Activated CD8-positive, alpha-beta memory T cell treated with anti-CD3 and anti-CD28 coated beads for 36 hours (primary cell): ENCODE results near the gene CTNNA2. TPM values are rescaled to one million over a fixed set of nuclear protein-coding genes. Genes with fewer than 3 reads are reported as not detected.

Source experiments
- CTCF ChIA-PET: fragments of 350-600 bp; sonication (Branson Sonifier 250); formaldehyde crosslinking; loops from one replicate; lab custom pipeline; 2021; ENCODE audit warnings: antibody characterized with exemption; lab: Charles Lee
- POLR2A ChIA-PET: fragments of 350-600 bp; sonication (Branson Sonifier 250); formaldehyde crosslinking; loops from one replicate; lab custom pipeline; 2021; ENCODE audit warnings: antibody characterized with exemption; lab: Charles Lee
- total RNA-seq, 2 experiments: library from RNA; stranded (reverse); gene quantifications; one replicate each; pipeline ENCODE4 v1.2.3, GENCODE V29; 2021

CTNNA2 gene
- total RNA-seq, 2 experiments from 2014 or later = not detected

GRCh38 chr2:80258341-80258740 lies 745.5 kb downstream of the CTNNA2 start:
- CTCF ChIA-PET = no interaction called here
- POLR2A ChIA-PET = no interaction called here

DNA sequence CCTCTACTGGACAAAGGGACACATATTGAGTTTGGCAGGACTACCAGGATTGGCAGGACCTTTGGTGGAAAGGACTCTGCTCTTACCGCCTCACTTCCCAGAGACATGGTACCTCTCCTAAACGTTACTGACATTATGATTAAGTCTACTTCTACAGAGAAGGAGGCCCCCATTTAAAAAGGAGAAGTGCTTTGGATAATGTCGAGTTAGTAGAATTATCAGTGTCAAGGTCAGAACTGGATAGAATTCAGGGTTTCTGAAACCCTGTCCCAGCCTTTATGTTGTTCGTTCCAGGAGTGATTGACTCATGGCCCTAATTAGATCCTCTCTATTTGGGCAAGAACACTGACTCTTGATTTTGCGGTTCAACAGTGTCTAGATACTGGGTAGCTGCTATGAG lies 745.9 kb downstream of the CTNNA2 start:
- POLR2A ChIA-PET = no interaction called here

GRCh38 chr2:80259292-80259691 lies 746.4 kb downstream of the CTNNA2 start:
- POLR2A ChIA-PET = no interaction called here
- CTCF ChIA-PET = no interaction called here

More for the DNA sequence above, 745.9 kb downstream of the CTNNA2 start:
- CTCF ChIA-PET = no interaction called here

GRCh38 chr2:80266231-80266630 lies 753.4 kb downstream of the CTNNA2 start:
- ChIA-PET POLR2A (no interaction called here), CTCF (no interaction called here)

- ChIA-PET CTCF (no interaction called here), POLR2A (no interaction called here)
These were observed 757.0 kb downstream of the CTNNA2 start for GRCh38 chr2:80269806-80270205.

DNA sequence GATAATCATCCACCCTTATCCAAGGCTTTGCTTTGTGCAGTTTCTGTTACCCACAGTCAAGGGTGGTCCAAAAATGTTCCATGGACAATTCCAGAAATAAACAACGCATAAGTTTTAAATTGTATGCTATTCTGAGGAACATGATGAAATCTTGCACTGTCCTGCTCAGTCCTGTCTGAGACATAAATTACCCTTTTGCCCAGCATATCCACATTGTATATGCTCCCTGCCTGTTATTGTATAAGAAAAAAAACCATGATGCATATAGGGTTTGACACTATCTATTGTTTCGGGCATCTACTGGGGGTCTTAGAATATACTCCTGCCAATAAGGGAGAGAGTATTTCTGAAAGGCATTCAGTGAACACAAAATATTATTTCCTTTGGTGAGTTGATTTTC lies 767.7 kb downstream of the CTNNA2 start:
- ChIA-PET CTCF (no interaction called here), POLR2A (no interaction called here)

GRCh38 chr2:80281049-80281448 lies 768.2 kb downstream of the CTNNA2 start:
- POLR2A ChIA-PET = no interaction called here
- CTCF ChIA-PET = no interaction called here

GRCh38 chr2:80288576-80288975 lies 775.7 kb downstream of the CTNNA2 start:
- CTCF ChIA-PET = no interaction called here
- POLR2A ChIA-PET = no interaction called here

DNA sequence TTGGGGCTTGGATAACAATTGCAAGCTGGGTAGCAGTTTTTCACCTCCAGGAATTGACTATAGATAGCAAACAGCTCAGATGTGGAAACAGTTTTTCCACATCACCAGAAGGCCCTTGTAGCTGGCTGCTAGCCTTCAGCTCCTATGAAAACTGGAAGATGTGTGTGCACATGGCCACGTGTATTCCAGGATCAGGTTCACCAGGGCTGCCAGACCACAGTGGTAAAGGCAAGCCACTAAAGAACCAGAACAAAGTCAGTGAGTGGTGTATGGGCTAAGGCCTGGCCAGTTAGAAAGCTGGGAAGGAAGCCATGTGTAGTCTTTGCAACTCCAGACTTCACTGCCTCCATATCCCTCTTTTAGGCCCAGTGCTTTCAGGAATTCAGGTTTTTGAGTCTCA lies 778.8 kb downstream of the CTNNA2 start:
- CTCF ChIA-PET = no interaction called here
- POLR2A ChIA-PET = no interaction called here

DNA sequence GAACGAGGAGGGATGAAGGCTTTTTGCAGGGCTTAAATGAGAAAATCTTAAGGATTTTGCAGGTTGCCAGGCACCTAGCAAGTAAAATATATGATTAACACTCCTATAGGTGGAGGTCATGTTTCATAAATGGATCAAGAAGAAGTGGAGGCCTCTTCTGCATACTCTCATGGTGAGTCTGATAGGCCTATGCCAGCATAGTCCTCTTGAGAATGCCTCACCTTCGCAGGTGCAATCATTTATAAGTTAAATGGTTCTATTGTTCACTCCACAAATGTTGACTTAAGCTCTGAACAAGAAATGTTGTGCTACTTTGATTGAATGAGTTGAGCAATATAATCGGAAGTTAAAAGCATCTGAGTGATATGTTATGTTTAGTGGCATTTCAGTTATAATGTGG lies 779.6 kb downstream of the CTNNA2 start:
- ChIA-PET POLR2A (no interaction called here), CTCF (no interaction called here)

DNA sequence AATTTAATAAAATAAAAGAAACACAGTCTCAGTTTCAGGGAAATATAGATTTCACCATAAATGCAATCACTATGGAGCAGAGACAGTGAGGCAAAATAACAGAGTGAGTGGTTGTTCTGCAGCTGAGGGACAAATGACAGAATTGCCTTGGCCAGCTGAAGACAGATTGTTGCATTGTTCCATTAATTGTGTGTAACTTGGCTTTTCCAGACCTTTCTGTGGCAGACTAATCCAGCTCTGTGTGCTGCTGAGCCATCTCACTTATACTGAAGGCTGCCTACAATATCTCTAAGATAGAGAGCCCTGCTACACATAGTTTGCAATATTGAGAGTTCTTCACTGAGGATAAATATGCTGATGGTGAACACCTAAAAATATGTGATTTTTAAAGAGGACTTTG lies 780.2 kb downstream of the CTNNA2 start:
- CTCF ChIA-PET = no interaction called here
- POLR2A ChIA-PET = no interaction called here

DNA sequence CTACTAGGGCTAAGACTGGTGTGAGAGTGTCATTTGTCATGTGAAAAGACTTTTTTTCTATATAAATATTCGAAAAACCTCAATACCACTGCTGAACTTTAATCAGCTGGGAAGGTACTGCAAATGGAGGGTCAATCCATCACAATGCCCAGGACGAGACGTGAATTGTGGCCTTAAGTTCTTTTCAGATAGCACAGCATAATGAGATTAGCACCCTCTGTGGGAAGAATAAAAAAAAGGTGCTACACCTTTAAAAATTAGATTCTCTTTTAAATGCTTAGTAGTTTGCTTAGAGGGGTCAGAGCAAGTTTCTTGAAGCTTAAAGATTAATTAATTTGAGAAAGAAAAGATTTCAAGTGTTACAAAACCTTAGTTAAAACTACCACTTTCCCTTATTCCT lies 786.1 kb downstream of the CTNNA2 start:
- POLR2A ChIA-PET = no interaction called here
- CTCF ChIA-PET = no interaction called here

DNA sequence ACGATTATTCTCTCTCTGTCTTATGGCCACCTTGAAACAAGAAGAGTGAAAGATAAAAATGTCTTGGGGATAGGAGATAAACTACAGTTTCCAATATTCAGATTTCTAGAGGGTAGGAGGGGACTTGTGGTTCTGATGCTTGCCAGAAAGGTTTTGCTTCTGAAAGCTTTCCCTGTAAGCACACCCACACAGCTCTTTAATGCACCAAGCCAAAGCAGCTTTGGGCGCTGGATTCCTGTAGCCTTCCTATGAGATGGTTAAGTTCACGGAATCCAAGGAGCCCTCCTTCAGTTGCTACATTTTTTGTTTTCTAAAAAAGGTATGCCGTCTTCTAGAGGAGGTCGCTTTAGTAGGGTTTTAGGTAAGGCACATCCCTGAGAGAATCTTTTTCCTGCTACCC lies 786.8 kb downstream of the CTNNA2 start:
- CTCF ChIA-PET = no interaction called here
- POLR2A ChIA-PET = no interaction called here

GRCh38 chr2:80300346-80300745 lies 787.5 kb downstream of the CTNNA2 start:
- ChIA-PET POLR2A (no interaction called here), CTCF (no interaction called here)

GRCh38 chr2:80300954-80301353 lies 788.1 kb downstream of the CTNNA2 start:
- ChIA-PET CTCF (no interaction called here), POLR2A (no interaction called here)

DNA sequence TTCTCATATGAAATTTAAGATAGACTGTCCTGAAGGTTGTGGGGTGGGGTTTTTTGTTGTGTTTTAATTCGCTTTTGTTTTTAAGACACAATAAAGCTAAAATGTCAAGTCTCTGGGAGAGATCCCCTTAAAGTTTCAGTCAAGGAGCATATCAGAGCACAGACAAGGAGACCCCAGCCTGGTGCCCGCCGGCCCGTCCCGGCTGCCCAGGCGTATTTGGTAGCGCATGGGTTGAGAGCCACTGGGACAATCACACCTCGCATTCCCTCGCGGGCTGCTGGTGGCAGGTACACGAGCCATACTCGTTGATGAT lies 789.1 kb downstream of the CTNNA2 start:
- ChIA-PET CTCF (no interaction called here), POLR2A (no interaction called here)

- CTCF ChIA-PET = no interaction called here
- POLR2A ChIA-PET = no interaction called here
These were observed 789.6 kb downstream of the CTNNA2 start for GRCh38 chr2:80302314-80303005.

DNA sequence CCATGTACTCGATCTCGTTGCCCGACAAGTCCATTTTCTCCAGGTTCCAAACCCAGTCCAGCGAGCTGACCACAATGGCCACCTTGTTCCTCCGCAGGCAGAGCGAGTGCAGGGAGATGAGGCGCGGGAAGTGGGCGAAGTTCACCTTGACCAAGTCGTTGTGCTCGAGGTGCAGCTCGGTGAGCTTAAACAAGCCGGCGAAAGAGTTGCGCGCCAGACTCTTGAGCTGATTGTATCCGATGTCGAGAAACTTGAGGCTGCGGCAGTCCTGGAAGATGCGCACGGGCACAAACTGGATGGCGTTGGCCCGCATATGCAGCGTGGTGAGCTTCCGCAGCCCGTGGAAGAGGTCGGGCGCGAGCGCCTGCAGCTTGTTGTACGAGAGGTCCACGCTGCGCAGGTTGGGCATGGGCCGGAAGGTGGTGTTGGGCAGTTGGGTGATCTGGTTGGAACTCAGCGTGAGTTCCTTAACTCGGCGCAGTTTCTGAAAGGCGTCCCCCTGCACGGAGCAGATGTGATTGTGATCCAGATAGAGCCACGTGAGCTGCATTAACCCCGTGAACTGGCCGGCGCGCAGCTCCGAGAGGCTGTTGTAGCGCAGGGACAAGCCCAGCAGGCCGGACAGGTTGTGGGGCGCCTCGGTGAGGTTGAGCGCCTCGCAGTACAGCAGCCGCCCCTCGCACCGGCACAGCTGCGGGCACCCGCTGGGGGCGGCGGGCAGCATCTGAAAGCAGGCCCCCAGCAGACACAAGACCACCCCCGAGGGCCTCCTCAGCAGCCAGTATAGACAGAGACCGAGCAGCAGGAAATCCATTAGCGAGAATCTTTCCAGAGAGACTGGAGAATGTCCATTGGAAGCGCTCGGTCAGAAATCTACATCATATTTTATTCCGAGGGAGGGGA lies 790.4 kb downstream of the CTNNA2 start:
- CTCF ChIA-PET = no interaction called here

GRCh38 chr2:80303909-80304837 lies 791.3 kb downstream of the CTNNA2 start, which contains the start of gene LRRTM1:
Gene LRRTM1 (minus strand): TSS chr2:80304752. CDS start chr2:80303819, 933 bp downstream.
- ChIA-PET POLR2A (no interaction called here), CTCF (no interaction called here)

More for the DNA sequence above, 790.4 kb downstream of the CTNNA2 start:
- POLR2A ChIA-PET = no interaction called here

GRCh38 chr2:80311304-80311703 lies 798.5 kb downstream of the CTNNA2 start:
- CTCF ChIA-PET = no interaction called here

More at GRCh38 chr2:80311304-80311703, 798.5 kb downstream of the CTNNA2 start:
- POLR2A ChIA-PET = no interaction called here
